K562 (cell line): ENCODE results near the gene MCC.

Experiments used
- DPF2 ChIP-seq: fragments of 450-650 bp; IDR thresholded peaks from 2 replicates; pipeline ENCODE4 v1.6.1; 2016
- RAD21 ChIP-seq, 2 experiments: fragments of 250-450 bp in 1 of 2; fragments of 450-650 bp in 1 of 2; sonication (Bioruptor Pico) in 1 of 2; formaldehyde crosslinking in 1 of 2; IDR thresholded peaks in 1 of 2; conservative IDR thresholded peaks in 1 of 2; 2 replicates each; pipeline versions ENCODE4 v1.4.0 to v1.8.0; 2020 to 2022; ENCODE audit warnings: mild to moderate bottlenecking in 2 of 2, moderate library complexity in 1 of 2
- REST ChIP-seq, 2 experiments: fragments of 450-650 bp; formaldehyde crosslinking in 1 of 2; IDR thresholded peaks; 2 replicates each; pipeline versions ENCODE4 v1.4.0 to v1.6.1; 2014 to 2020; ENCODE audit warnings: mild to moderate bottlenecking in 2 of 2, borderline replicate concordance in 1 of 2, low read depth in 1 of 2
- ZBTB33 ChIP-seq: sonication (generic); formaldehyde crosslinking; IDR thresholded peaks from 2 replicates; pipeline ENCODE4 v1.8.1; 2023; ENCODE audit warnings: mild to moderate bottlenecking, missing genetic modification reagents
- TF ChIP-seq, protein P1 (sequence below), 3 experiments: IDR thresholded peaks in 2 of 3; conservative IDR thresholded peaks in 1 of 3; 2 replicates each; pipeline ENCODE4 v1.5.1; 2011 to 2012; ENCODE audit warnings: low read length in 3 of 3, mild to moderate bottlenecking in 3 of 3, control low read depth in 2 of 3, improper control_type of control experiment in 1 of 3, inconsistent platforms in 1 of 3, low read depth in 1 of 3, mixed read lengths in 1 of 3, moderate library complexity in 1 of 3; ENCODE audit not compliant: insufficient read depth in 2 of 3

- TF ChIP-seq DPF2 (no peak), REST (IDR thresholded peaks at IDR 0.05; ENCODE audit: borderline replicate concordance) (no peak), REST (CRISPR knock-in tag; IDR thresholded peaks at IDR 0.05; ENCODE audit: low read depth) (no peak), ZBTB33 (CRISPR knock-in tag) (no peak), RAD21 (CRISPR knock-in tag; conservative IDR thresholded peaks at IDR 0.05 in 1 of 2, IDR thresholded peaks at IDR 0.05 in 1 of 2) (no peak)
- TF ChIP-seq, protein P1, sequence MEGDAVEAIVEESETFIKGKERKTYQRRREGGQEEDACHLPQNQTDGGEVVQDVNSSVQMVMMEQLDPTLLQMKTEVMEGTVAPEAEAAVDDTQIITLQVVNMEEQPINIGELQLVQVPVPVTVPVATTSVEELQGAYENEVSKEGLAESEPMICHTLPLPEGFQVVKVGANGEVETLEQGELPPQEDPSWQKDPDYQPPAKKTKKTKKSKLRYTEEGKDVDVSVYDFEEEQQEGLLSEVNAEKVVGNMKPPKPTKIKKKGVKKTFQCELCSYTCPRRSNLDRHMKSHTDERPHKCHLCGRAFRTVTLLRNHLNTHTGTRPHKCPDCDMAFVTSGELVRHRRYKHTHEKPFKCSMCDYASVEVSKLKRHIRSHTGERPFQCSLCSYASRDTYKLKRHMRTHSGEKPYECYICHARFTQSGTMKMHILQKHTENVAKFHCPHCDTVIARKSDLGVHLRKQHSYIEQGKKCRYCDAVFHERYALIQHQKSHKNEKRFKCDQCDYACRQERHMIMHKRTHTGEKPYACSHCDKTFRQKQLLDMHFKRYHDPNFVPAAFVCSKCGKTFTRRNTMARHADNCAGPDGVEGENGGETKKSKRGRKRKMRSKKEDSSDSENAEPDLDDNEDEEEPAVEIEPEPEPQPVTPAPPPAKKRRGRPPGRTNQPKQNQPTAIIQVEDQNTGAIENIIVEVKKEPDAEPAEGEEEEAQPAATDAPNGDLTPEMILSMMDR (IDR thresholded peaks at IDR 0.05 in 2 of 3, conservative IDR thresholded peaks at IDR 0.05 in 1 of 3; ENCODE audit: insufficient read depth in 2 of 3, low read depth in 1 of 3, low read length in 3 of 3), result no peak
These were observed 26.0 kb upstream of the MCC start for GRCh38 chr5:113514289-113514635.
